H1 (cell line): ENCODE measurements around the gene DET1. TPM values are rescaled to one million over a fixed set of nuclear protein-coding genes. Genes with fewer than 3 reads are reported as not detected.
A peak's percentile ranks its signal among the peaks of the same experiment; 100 is the strongest.

Experiments
- CTCF ChIA-PET: fragments of 300-600 bp; sonication (Branson Sonifier 250); formaldehyde crosslinking; loops from one replicate; lab custom pipeline; 2021; ENCODE audit not compliant: partially characterized antibody; lab: Charles Lee
- POLR2A ChIA-PET: fragments of 300-600 bp; sonication (Branson Sonifier 250); formaldehyde crosslinking; loops from one replicate; lab custom pipeline; 2021; ENCODE audit warnings: inconsistent platforms; ENCODE audit not compliant: partially characterized antibody; lab: Charles Lee
- DNase-seq, 2 experiments: peaks; one replicate each; pipeline versions ENCODE4 v3.0.0 to v3.0.0-alpha.2; 2010 to 2022; ENCODE audit warnings: low spot score in 2 of 2, low read depth in 1 of 2, mixed read lengths in 1 of 2
- FAIRE-seq: peaks from 2 replicates; lab custom pipeline; 2011; peaks lifted over from hg19 to GRCh38; lab: Jason Lieb, UNC
- H2AFZ ChIP-seq: 2 replicates; pipeline ENCODE4 v1.8.1; 2012; ENCODE audit warnings: low read length, inconsistent platforms
- H2AK5ac ChIP-seq: 2 replicates; pipeline ENCODE4 v1.6.1; 2013; ENCODE audit warnings: low read depth, low read length
- H2BK120ac ChIP-seq: replicated peaks from 2 replicates; pipeline ENCODE3; 2013; ENCODE audit warnings: low read depth, low read length, inconsistent platforms
- H2BK12ac ChIP-seq: 2 replicates; pipeline ENCODE4 v1.6.1; 2013; ENCODE audit warnings: low read depth, low read length
- H2BK15ac ChIP-seq: 2 replicates; pipeline ENCODE4 v1.6.1; 2013; ENCODE audit warnings: low read length
- H2BK20ac ChIP-seq: 2 replicates; pipeline ENCODE4 v1.6.1; 2013; ENCODE audit warnings: low read length
- H2BK5ac ChIP-seq: 2 replicates; pipeline ENCODE4 v1.6.1; 2013; ENCODE audit warnings: low read depth, low read length
- H3K14ac ChIP-seq: 2 replicates; pipeline ENCODE4 v1.6.1; 2013; ENCODE audit warnings: inconsistent platforms; ENCODE audit not compliant: insufficient read length
- H3K18ac ChIP-seq: 2 replicates; pipeline ENCODE4 v1.6.1; 2013; ENCODE audit warnings: low read length; ENCODE audit errors: extremely low read depth
- H3K23ac ChIP-seq: 2 replicates; pipeline ENCODE4 v1.6.1; 2013; ENCODE audit warnings: inconsistent platforms; ENCODE audit not compliant: insufficient read length
- H3K23me2 ChIP-seq: 2 replicates; pipeline ENCODE4 v1.6.1; 2013; ENCODE audit warnings: low read depth, low read length
- H3K27ac ChIP-seq: 2 replicates; pipeline ENCODE4 v1.6.1; 2011; ENCODE audit warnings: low read depth, low read length, inconsistent platforms
- H3K27me3 ChIP-seq, 4 experiments: replicated peaks in 1 of 4; 1 replicate in 1 of 4; 2 replicates in 3 of 4; pipeline versions ENCODE4 v1.6.1 to v1.8.1; 2011 to 2013; ENCODE audit warnings: low read length in 3 of 4, mild to moderate bottlenecking in 3 of 4, inconsistent platforms in 2 of 4, mixed read lengths in 2 of 4, moderate library complexity in 1 of 4; ENCODE audit not compliant: control insufficient read depth in 3 of 4, insufficient read depth in 3 of 4; ENCODE audit errors: extremely low read depth in 1 of 4
- H3K36me3 ChIP-seq, 4 experiments: 2 replicates each; pipeline versions ENCODE4 v1.6.1 to v1.8.1; 2011 to 2013; ENCODE audit warnings: mild to moderate bottlenecking in 4 of 4, low read length in 3 of 4, moderate library complexity in 2 of 4, control low read depth in 1 of 4, inconsistent platforms in 1 of 4; ENCODE audit not compliant: insufficient read depth in 4 of 4, control insufficient read depth in 2 of 4
- H3K4ac ChIP-seq: replicated peaks from 2 replicates; pipeline ENCODE3; 2013; ENCODE audit warnings: low read length, low read depth, mixed read lengths, inconsistent platforms; ENCODE audit not compliant: insufficient read length
- H3K4me1 ChIP-seq, 4 experiments: replicated peaks in 1 of 4; 1 replicate in 1 of 4; 2 replicates in 3 of 4; pipeline versions ENCODE4 v1.6.1 to v1.8.1; 2011 to 2013; ENCODE audit warnings: low read length in 3 of 4, inconsistent platforms in 2 of 4, mixed read lengths in 1 of 4; ENCODE audit not compliant: insufficient read depth in 4 of 4, control insufficient read depth in 3 of 4
- H3K4me2 ChIP-seq, 2 experiments: 2 replicates each; pipeline versions ENCODE4 v1.6.1 to v1.8.1; 2011 to 2013; ENCODE audit warnings: low read depth in 2 of 2, low read length in 2 of 2, control low read depth in 1 of 2, inconsistent platforms in 1 of 2, mild to moderate bottlenecking in 1 of 2; ENCODE audit not compliant: insufficient read depth in 1 of 2
- H3K4me3 ChIP-seq, 4 experiments: fragments of 200-600, 300-600 bp in 1 of 4; sonication (generic), shearing (Covaris generic), sonication (Bioruptor Twin) in 1 of 4; 2 replicates each; pipeline versions ENCODE4 v1.5.1 to v1.8.1; 2011 to 2016; ENCODE audit warnings: low read length in 4 of 4, low read depth in 3 of 4, control low read depth in 2 of 4, inconsistent platforms in 2 of 4, mild to moderate bottlenecking in 2 of 4, mixed read lengths in 1 of 4, moderate library complexity in 1 of 4; ENCODE audit not compliant: insufficient read depth in 2 of 4; ENCODE audit errors: extremely low read depth in 1 of 4
- H3K56ac ChIP-seq: replicated peaks from 2 replicates; pipeline ENCODE3; 2013; ENCODE audit warnings: low read depth, mild to moderate bottlenecking, mixed read lengths, low read length, inconsistent platforms; ENCODE audit not compliant: insufficient read length
- H3K79me1 ChIP-seq: 2 replicates; pipeline ENCODE4 v1.6.1; 2013; ENCODE audit warnings: low read depth, low read length, control low read depth
- H3K79me2 ChIP-seq, 2 experiments: 2 replicates each; pipeline versions ENCODE4 v1.6.1 to v1.8.1; 2012 to 2013; ENCODE audit warnings: low read length in 2 of 2, mild to moderate bottlenecking in 2 of 2, inconsistent platforms in 1 of 2; ENCODE audit not compliant: insufficient read depth in 2 of 2, control insufficient read depth in 1 of 2
- H3K9ac ChIP-seq, 4 experiments: replicated peaks in 1 of 4; 1 replicate in 1 of 4; 2 replicates in 3 of 4; pipeline versions ENCODE4 v1.6.1 to v1.8.1; 2011 to 2013; ENCODE audit warnings: low read depth in 3 of 4, low read length in 3 of 4, control low read depth in 2 of 4, mild to moderate bottlenecking in 2 of 4, moderate library complexity in 2 of 4, inconsistent platforms in 1 of 4; ENCODE audit errors: extremely low read depth in 1 of 4
- H3K9me3 ChIP-seq, 2 experiments: 2 replicates each; pipeline versions ENCODE4 v1.6.1 to v1.8.1; 2012 to 2013; ENCODE audit warnings: mild to moderate bottlenecking in 2 of 2, moderate library complexity in 2 of 2, control low read depth in 1 of 2, inconsistent platforms in 1 of 2, low read depth in 1 of 2, low read length in 1 of 2, mixed read lengths in 1 of 2; ENCODE audit not compliant: insufficient read depth in 2 of 2
- H4K20me1 ChIP-seq, 2 experiments: replicated peaks in 1 of 2; 2 replicates each; pipeline versions ENCODE3 to v1.8.1; 2011 to 2013; ENCODE audit warnings: inconsistent platforms in 2 of 2, low read length in 2 of 2, mild to moderate bottlenecking in 1 of 2; ENCODE audit not compliant: insufficient read depth in 2 of 2, control insufficient read depth in 1 of 2
- H4K5ac ChIP-seq: 2 replicates; pipeline ENCODE4 v1.6.1; 2013; ENCODE audit warnings: low read length, low read depth, mixed read lengths, inconsistent platforms; ENCODE audit not compliant: insufficient read length
- H4K8ac ChIP-seq: 2 replicates; pipeline ENCODE4 v1.8.0; 2013; ENCODE audit warnings: mild to moderate bottlenecking, moderate library complexity, low read length, inconsistent platforms; ENCODE audit not compliant: insufficient read depth; ENCODE audit errors: extremely low read depth
- H4K91ac ChIP-seq: replicated peaks from 2 replicates; pipeline ENCODE3; 2013; ENCODE audit warnings: low read length, mixed read lengths, inconsistent platforms; ENCODE audit not compliant: insufficient read length
- CREB1 ChIP-seq: IDR thresholded peaks from 2 replicates; pipeline ENCODE4 v1.6.1; 2012; ENCODE audit warnings: inconsistent platforms
- WGBS, 2 experiments: shearing (Covaris generic) in 1 of 2; methylation state at CpG; one replicate each; pipeline versions ENCODE4 v1.1.6 to v1.1.7; 2013 to 2015; ENCODE audit warnings: low lambda C conversion rate in 2 of 2, mixed read lengths in 2 of 2, inconsistent platforms in 1 of 2, low coverage in 1 of 2, missing lambda C conversion rate in 1 of 2; ENCODE audit not compliant: insufficient replicate concordance in 2 of 2, insufficient coverage in 1 of 2, insufficient read length in 1 of 2; ENCODE audit errors: extremely low coverage in 1 of 2, missing lambda C conversion rate in 1 of 2; 5-methylcytosine and 5-hydroxymethylcytosine counted together
- polyA plus RNA-seq, 7 experiments: library from polyadenylated mRNA; depleted of rRNA in 3 of 7; stranded (reverse) in 5 of 7; unstranded in 2 of 7; fragments of >200 nt in 5 of 7; fragments of 200-250 nt in 2 of 7; gene quantifications; 1 replicate in 5 of 7; 2 replicates in 1 of 7; 4 replicates in 1 of 7; pipeline versions ENCODE4 v1.2.1 to v1.2.3, GENCODE V29; 2011 to 2013; ENCODE audit warnings: missing spikeins in 2 of 7, mixed read lengths in 2 of 7
- total RNA-seq: library from RNA; stranded (reverse); fragmentation: NEBNext Ultra II Directional; extraction: Animal tissue kit (Norgen Biotek cat#: 25700); gene quantifications from 2 replicates; pipeline ENCODE4 v1.2.1, GENCODE V29; 2021
- TF ChIP-seq, protein P1 (sequence below), 3 experiments: IDR thresholded peaks; 1 replicate in 2 of 3; 2 replicates in 1 of 3; pipeline versions ENCODE4 v1.5.1 to v1.6.1; 2011; ENCODE audit warnings: low read length in 3 of 3, mild to moderate bottlenecking in 3 of 3, inconsistent platforms in 2 of 3, low read depth in 1 of 3, moderate library complexity in 1 of 3; ENCODE audit not compliant: insufficient read depth in 1 of 3; ENCODE audit errors: control extremely low read depth in 1 of 3

Gene DET1
- total and polyA plus RNA-seq, 2 of the 8 experiments (the other 6 are each of a cell fraction or from before 2014, with no cell fraction given) = 5.4 to 8.5 TPM

GRCh38 chr15:88479169-88479568 lies 67.3 kb downstream of the DET1 start:
- CTCF ChIA-PET = interaction anchor here (0.9 to 5.2 kb wide), 11 partner anchors 8 to 232 kb away, joined by 3 to 32 read pairs (median 4); partner anchors contain the start of genes MRPL46 and MRPS11
- Histone ChIP-seq H3K4me1 (peaks cover 0 to 2% (median under 1%) of the 10 kb centered on the region in 4 experiments; a peak in 2 of 7 replicates), H2AFZ (no peak overlapping the region), H2BK5ac (no peak overlapping the region), H2BK15ac (no peak overlapping the region), H2BK120ac (no peak overlapping the region), H3K9me3 (no peaks in the 10 kb centered on the region), H3K14ac (no peak overlapping the region), H4K91ac (no peak overlapping the region), H3K27me3 (no peaks in the 10 kb centered on the region; a peak in 1 of 7 replicates), H3K79me1 (no peaks in the 10 kb centered on the region; the same call in 1 of the 2 replicates), H3K4me2 (no peak overlapping the region), H3K56ac (no peak overlapping the region), H3K23ac (no peak overlapping the region), H3K4ac (no peak overlapping the region), H3K79me2 (no peaks in the 10 kb centered on the region), H3K18ac (no peak overlapping the region), H3K36me3 (peaks cover 2 to 15% (median 9%) of the 10 kb centered on the region in 4 experiments; a peak in 5 of 8 replicates), H4K8ac (no peak overlapping the region; the same call in 1 of the 2 replicates), H3K4me3 (no peak overlapping the region), H2AK5ac (no peak overlapping the region), H3K9ac (no peak overlapping the region), H4K20me1 (peaks cover 0 to 3% of the 10 kb centered on the region in 2 experiments), H3K27ac (no peak overlapping the region), H3K23me2 (no peaks in the 10 kb centered on the region), H4K5ac (no peak overlapping the region), H2BK20ac (no peak overlapping the region), H2BK12ac (no peak overlapping the region)
- no peak for FAIRE-seq
- DNase-seq = no peak
- 83% methylated on average over 3 of the region's 3 CpGs; no CpG with 5 or more reads in 1 of the 2 experiments for WGBS, 2 experiments
- POLR2A ChIA-PET = interaction anchor here (0.9 to 4.4 kb wide), 10 partner anchors 10 to 149 kb away, joined by 3 to 25 read pairs (median 4); partner anchors contain the start of genes MRPL46 and MRPS11
- TF ChIP-seq, protein P1, sequence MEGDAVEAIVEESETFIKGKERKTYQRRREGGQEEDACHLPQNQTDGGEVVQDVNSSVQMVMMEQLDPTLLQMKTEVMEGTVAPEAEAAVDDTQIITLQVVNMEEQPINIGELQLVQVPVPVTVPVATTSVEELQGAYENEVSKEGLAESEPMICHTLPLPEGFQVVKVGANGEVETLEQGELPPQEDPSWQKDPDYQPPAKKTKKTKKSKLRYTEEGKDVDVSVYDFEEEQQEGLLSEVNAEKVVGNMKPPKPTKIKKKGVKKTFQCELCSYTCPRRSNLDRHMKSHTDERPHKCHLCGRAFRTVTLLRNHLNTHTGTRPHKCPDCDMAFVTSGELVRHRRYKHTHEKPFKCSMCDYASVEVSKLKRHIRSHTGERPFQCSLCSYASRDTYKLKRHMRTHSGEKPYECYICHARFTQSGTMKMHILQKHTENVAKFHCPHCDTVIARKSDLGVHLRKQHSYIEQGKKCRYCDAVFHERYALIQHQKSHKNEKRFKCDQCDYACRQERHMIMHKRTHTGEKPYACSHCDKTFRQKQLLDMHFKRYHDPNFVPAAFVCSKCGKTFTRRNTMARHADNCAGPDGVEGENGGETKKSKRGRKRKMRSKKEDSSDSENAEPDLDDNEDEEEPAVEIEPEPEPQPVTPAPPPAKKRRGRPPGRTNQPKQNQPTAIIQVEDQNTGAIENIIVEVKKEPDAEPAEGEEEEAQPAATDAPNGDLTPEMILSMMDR (IDR thresholded peaks at IDR 0.05; ENCODE audit: control extremely low read depth in 1 of 3, insufficient read depth in 1 of 3, low read depth in 1 of 3, low read length in 3 of 3) = peak in 1 of 3 experiments; percentile 21; a peak in 1 of 4 replicates
- TF ChIP-seq CREB1 = no peak
